ENCODE results near the gene SIGLEC8. TPM values are rescaled to one million over a fixed set of nuclear protein-coding genes. Genes with fewer than 3 reads are reported as not detected.
A peak's percentile ranks its signal among the peaks of the same experiment; 100 is the strongest.

The SIGLEC8 gene
- total and polyA plus RNA-seq, 3 experiments from 2014 or later, result not detected

- Histone ChIP-seq H3K9me3 (ENCODE audit: low read length) (no peaks in the 10 kb centered on the region), H3K4me1 (ENCODE audit: insufficient read depth, low read length) (no peaks in the 10 kb centered on the region), H3K36me3 (ENCODE audit: insufficient read depth, low read length) (no peaks in the 10 kb centered on the region), H3K4me3 (ENCODE audit: low read length) (no peak overlapping the region), H3K27ac (ENCODE audit: low read depth, low read length) (no peak overlapping the region), H3K27me3 (ENCODE audit: insufficient read depth, low read length, poor library complexity, severe bottlenecking) (no peaks in the 10 kb centered on the region)
- POLR2A ChIA-PET, result no interaction called here
- no peaks in the 10 kb centered on the region for H3K9me3 Mint-ChIP-seq
- CTCF ChIA-PET, result interaction anchor here (1.0 to 1.2 kb wide), 2 partner anchors 9 to 10 kb away, joined by 3 to 4 read pairs; no protein-coding TSS in a partner anchor
- no peak for DNase-seq
- H3K27ac Mint-ChIP-seq, result no peak overlapping the region
- H3K4me3 Mint-ChIP-seq, result no peak overlapping the region
- H3K27me3 Mint-ChIP-seq, result peaks cover 33 to 60% of the 10 kb centered on the region in 2 donors
- peaks cover 0 to 11% (median 1%) of the 10 kb centered on the region in 3 donors for H3K4me1 Mint-ChIP-seq
- no peaks in the 10 kb centered on the region for H3K36me3 Mint-ChIP-seq
These were observed 4.0 kb upstream of the SIGLEC8 start for GRCh38 chr19:51462276-51462675.

DNA sequence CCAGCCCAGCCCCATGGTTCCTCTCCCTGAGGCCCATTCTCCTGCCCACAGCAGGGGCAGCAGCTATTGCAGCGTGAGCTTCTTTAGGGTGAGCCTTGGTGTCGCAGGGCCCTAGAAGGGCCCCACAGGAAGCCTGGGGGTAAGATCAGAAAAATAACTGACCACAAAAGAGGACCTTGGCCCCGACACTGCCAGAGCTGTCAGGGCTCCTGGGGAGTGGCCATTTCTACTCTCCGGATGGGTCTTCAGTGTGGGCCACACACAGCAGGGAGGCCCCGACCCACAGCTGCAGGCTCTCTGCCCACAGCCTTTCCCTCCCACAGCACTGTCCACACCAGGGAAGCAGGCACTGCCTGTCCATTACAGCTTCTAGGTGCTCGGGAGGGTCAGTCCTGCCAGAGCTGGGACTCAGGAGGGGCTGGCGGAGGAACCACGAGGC lies 3.5 kb upstream of the SIGLEC8 start:
- Mint-ChIP-seq H3K9me3 (no peaks in the 10 kb centered on the region), H3K4me3 (no peak overlapping the region), H3K27ac (no peak overlapping the region), H3K36me3 (peaks cover 0 to 1% (median 0%) of the 10 kb centered on the region in 3 donors), H3K4me1 (peaks cover 0 to 11% (median 1%) of the 10 kb centered on the region in 3 donors), H3K27me3 (peaks cover 33 to 59% of the 10 kb centered on the region in 2 donors)
- CTCF ChIA-PET, result no interaction called here
- POLR2A ChIA-PET, result interaction anchor here (0.6 kb wide), 1 partner anchor 348 kb away, joined by 3 read pairs; no protein-coding TSS in a partner anchor
- Histone ChIP-seq H3K27ac (ENCODE audit: low read depth, low read length) (no peak overlapping the region), H3K9me3 (ENCODE audit: low read length) (no peaks in the 10 kb centered on the region), H3K4me3 (ENCODE audit: low read length) (no peak overlapping the region), H3K36me3 (ENCODE audit: insufficient read depth, low read length) (no peaks in the 10 kb centered on the region), H3K4me1 (ENCODE audit: insufficient read depth, low read length) (no peaks in the 10 kb centered on the region), H3K27me3 (ENCODE audit: insufficient read depth, low read length, poor library complexity, severe bottlenecking) (no peaks in the 10 kb centered on the region)
- DNase-seq, result no peak

DNA sequence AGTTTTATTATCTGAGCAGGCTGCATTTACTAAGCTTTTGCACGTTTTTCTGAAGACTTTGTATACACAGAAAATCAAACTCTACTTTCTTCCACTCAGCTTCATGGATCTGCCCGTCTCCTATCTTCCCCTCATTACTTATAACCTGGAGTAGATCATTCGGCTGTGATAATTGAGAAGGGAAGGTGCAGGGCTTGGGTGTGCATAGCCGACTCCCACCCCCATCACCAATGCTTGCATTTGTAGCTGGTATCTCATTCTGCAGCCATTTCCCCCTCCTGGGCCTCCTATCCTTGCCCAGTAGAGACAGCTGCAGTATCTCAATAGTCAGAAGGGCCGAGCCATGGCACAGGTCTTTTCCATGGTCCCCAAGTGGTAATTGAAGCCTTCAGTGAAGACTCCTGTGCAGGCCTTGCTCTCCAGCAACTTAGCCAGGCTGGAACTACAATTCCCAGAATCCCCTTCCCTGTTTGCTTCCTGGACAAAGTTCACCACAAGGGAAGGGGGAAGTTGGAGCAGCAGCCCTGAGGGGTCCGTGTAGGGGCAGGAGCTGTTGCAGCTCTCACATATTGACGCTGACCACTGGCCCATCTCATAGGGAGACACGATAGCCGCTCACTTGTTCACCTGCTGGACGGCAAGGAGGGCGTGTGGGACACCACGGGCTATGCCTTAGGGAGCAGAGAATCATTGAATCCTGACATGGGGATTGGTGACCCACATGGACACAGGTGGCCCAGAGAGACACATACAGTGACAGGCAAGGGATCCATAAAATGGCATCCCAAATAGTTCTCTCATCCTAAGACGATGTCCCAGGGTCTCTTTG lies 2.1 kb upstream of the SIGLEC8 start:
- Mint-ChIP-seq H3K36me3 (peaks cover 0 to 5% (median 0%) of the 10 kb centered on the region in 3 donors), H3K9me3 (peaks cover 0 to 1% (median 0%) of the 10 kb centered on the region in 5 donors), H3K27me3 (peaks cover 32 to 63% of the 10 kb centered on the region in 2 donors), H3K4me3 (no peak overlapping the region), H3K4me1 (peaks cover 0 to 11% (median 1%) of the 10 kb centered on the region in 3 donors), H3K27ac (no peak overlapping the region)
- H3K9me3 ChIP-seq (ENCODE audit: low read length), result no peaks in the 10 kb centered on the region
- no peak overlapping the region for H3K27ac ChIP-seq (ENCODE audit: low read depth, low read length)
- DNase-seq, result no peak
- H3K4me1 ChIP-seq (ENCODE audit: insufficient read depth, low read length), result no peaks in the 10 kb centered on the region
- H3K4me3 ChIP-seq (ENCODE audit: low read length), result no peak overlapping the region
- H3K27me3 ChIP-seq (ENCODE audit: insufficient read depth, low read length, poor library complexity, severe bottlenecking), result no peaks in the 10 kb centered on the region
- POLR2A ChIA-PET, result no interaction called here
- CTCF ChIA-PET, result no interaction called here
- no peaks in the 10 kb centered on the region for H3K36me3 ChIP-seq (ENCODE audit: insufficient read depth, low read length)

DNA sequence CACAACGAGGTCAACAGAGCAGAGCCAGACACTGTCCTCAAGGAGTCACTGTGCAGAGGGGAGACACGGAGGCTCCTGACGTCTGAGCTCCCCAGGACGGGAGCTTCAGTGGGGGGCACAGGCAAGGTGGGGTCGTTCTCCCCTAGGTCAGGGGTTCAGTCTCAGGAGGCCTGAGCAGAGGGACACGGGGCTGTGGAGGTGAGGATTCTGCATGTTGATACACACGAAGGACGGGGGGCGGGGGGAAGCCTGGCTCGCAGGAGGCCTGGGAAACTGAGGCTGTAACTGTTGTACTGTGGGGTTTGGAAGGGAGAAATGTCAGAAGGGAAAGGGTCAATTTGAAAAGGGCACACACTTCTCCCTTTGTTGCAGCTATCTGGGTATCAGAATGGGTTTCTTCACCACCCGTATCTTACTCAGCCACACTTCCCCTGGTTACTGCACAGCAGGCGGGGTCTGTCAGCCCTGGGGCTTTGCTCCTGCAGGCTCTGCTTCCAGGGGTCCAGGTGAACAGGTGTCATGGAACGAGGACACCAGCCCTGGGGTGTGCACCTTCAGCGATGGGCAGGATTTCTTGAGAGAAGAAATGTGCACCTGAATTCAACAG lies 748 bp upstream of the SIGLEC8 start:
- Mint-ChIP-seq H3K36me3 (peaks cover 0 to 5% (median 0%) of the 10 kb centered on the region in 3 donors), H3K4me1 (peaks cover 0 to 7% (median 0%) of the 10 kb centered on the region in 3 donors), H3K27me3 (peaks cover 24 to 58% of the 10 kb centered on the region in 2 donors), H3K27ac (no peak overlapping the region), H3K9me3 (peaks cover 0 to 2% (median 0%) of the 10 kb centered on the region in 5 donors), H3K4me3 (no peak overlapping the region)
- POLR2A ChIA-PET, result no interaction called here
- DNase-seq, result no peak
- no peak overlapping the region for H3K4me3 ChIP-seq (ENCODE audit: low read length)
- CTCF ChIA-PET, result no interaction called here
- H3K27me3 ChIP-seq (ENCODE audit: insufficient read depth, low read length, poor library complexity, severe bottlenecking), result no peaks in the 10 kb centered on the region
- H3K9me3 ChIP-seq (ENCODE audit: low read length), result no peaks in the 10 kb centered on the region
- H3K4me1 ChIP-seq (ENCODE audit: insufficient read depth, low read length), result no peaks in the 10 kb centered on the region
- H3K27ac ChIP-seq (ENCODE audit: low read depth, low read length), result no peak overlapping the region
- no peaks in the 10 kb centered on the region for H3K36me3 ChIP-seq (ENCODE audit: insufficient read depth, low read length)

DNA sequence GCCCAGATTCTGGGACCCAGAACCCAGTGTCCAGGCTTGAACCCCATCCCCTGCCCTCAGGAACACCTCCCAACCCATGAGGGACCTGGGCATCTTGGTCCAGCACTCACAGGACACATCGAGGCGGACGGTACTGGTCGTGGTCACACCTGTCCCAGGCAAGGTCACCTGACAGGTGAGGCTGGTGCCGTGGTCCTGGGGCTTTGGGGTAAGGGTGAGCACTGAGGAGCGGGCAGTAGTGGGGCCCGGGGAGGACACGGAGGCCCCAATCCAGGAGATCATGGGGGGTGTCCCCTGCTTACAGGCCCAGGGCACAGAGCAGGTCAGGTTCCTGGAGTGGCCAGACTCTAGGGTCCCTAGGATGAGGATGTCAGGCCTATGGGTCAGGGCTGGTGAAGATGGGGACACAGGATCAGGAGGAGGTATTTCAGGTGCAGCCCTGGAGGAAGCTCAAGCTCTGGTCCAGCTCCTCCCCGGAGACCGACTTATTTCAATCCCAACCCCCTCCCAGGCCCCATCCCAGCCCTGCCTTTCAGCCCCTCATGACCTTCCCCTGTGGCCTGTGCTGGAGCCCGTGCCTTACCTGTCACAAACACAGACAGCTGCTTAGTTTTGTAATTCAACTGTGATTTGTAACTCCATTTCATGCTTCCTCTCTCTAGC lies 772 bp downstream of the SIGLEC8 start:
- DNase-seq, result no peak
- Mint-ChIP-seq H3K27ac (no peak overlapping the region), H3K4me3 (peak overlapping the region in 1 of 7 donors; percentile 66), H3K9me3 (peaks cover 0 to 2% (median 0%) of the 10 kb centered on the region in 5 donors), H3K4me1 (peaks cover 0 to 3% (median 2%) of the 10 kb centered on the region in 3 donors), H3K36me3 (peaks cover 0 to 5% (median 0%) of the 10 kb centered on the region in 3 donors), H3K27me3 (peaks cover 17 to 54% of the 10 kb centered on the region in 2 donors)
- Histone ChIP-seq H3K4me3 (ENCODE audit: low read length) (no peak overlapping the region), H3K36me3 (ENCODE audit: insufficient read depth, low read length) (no peaks in the 10 kb centered on the region), H3K27ac (ENCODE audit: low read depth, low read length) (no peak overlapping the region), H3K4me1 (ENCODE audit: insufficient read depth, low read length) (no peaks in the 10 kb centered on the region), H3K9me3 (ENCODE audit: low read length) (no peaks in the 10 kb centered on the region), H3K27me3 (ENCODE audit: insufficient read depth, low read length, poor library complexity, severe bottlenecking) (no peaks in the 10 kb centered on the region)
- ChIA-PET CTCF (interaction anchor here (0.9 kb wide), 1 partner anchor 15 kb away, joined by 4 read pairs; no protein-coding TSS in a partner anchor), POLR2A (no interaction called here)

DNA sequence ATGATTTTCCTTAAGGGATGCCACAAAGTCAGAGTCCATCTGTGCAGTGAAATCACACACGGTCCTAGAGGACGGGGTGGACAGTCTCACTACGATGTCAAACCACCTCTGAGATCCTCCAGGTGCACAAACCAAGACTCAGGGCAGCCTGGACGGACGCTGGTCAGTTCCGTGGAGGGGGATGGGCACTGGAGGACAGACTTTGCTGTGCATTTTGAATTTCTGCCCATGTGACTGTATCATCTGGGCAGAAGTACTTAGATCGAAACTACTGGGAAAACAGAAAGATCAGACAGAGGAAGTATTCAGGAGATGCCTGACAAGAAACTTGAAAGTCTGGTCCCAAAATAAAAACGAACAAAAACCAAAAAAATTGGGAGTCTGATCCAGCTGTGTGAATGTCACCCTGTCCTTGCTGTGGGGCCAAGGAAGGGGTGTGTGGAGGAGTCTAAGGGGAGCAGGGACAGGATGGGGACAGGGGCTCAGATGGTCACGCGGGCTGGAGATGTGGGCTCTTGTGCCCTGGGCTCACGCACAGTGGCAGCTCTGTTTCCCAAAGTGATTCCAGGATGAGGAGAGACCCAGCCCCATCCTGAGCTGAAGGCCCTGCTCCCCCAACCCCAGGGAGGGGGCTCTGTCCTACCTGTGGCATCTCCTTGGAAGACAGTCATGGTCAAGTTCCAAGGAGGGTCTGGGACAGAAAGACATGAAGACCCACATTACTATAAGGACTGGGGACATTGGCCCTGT lies 1.5 kb downstream of the SIGLEC8 start:
- no peaks in the 10 kb centered on the region for H3K27me3 ChIP-seq (ENCODE audit: insufficient read depth, low read length, poor library complexity, severe bottlenecking)
- no peak overlapping the region for H3K27ac ChIP-seq (ENCODE audit: low read depth, low read length)
- no peaks in the 10 kb centered on the region for H3K36me3 ChIP-seq (ENCODE audit: insufficient read depth, low read length)
- Mint-ChIP-seq H3K36me3 (peaks cover 0 to 5% (median 0%) of the 10 kb centered on the region in 3 donors), H3K9me3 (peaks cover 0 to 2% (median 0%) of the 10 kb centered on the region in 5 donors), H3K27me3 (peaks cover 13 to 57% of the 10 kb centered on the region in 2 donors), H3K4me1 (peaks cover 0 to 3% (median 2%) of the 10 kb centered on the region in 3 donors), H3K27ac (no peak overlapping the region), H3K4me3 (no peak overlapping the region)
- H3K4me3 ChIP-seq (ENCODE audit: low read length), result no peak overlapping the region
- CTCF ChIA-PET, result interaction anchor here (0.9 kb wide), 1 partner anchor 16 kb away, joined by 4 read pairs; no protein-coding TSS in a partner anchor
- no peaks in the 10 kb centered on the region for H3K4me1 ChIP-seq (ENCODE audit: insufficient read depth, low read length)
- no peak for DNase-seq
- H3K9me3 ChIP-seq (ENCODE audit: low read length), result no peaks in the 10 kb centered on the region
- POLR2A ChIA-PET, result no interaction called here

DNA sequence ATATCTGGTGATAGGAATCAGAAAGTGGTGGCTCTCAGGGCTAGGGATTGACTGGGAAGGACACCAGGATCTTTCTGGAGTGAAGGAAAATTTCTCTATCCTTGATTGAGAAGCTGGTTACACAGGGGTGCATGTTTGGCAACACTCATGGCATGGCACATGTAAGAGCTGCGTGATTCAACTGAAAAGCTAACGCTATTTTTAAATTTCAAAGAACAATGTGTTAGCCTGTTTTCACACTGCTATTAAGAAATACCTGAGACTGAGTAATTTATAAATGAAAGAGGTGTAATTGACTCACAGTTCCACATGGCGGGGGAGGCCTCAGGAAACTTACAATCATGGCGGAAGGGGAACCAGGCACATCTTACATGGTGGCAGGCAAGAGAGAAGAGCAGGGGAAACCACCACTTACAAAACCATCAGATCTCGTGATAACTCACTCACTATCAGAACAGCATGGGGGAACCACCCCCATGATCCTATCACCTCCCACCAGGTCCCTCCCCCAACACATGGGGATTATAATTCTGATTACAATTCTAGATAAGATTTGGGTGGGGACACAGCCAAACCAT lies 7.4 kb downstream of the SIGLEC8 start:
- Mint-ChIP-seq H3K27ac (no peak overlapping the region), H3K9me3 (peaks cover 0 to 16% (median 8%) of the 10 kb centered on the region in 5 donors), H3K27me3 (peaks cover 3 to 27% of the 10 kb centered on the region in 2 donors), H3K4me3 (no peak overlapping the region), H3K4me1 (peaks cover 13 to 17% (median 16%) of the 10 kb centered on the region in 3 donors), H3K36me3 (peaks cover 0 to 6% (median 0%) of the 10 kb centered on the region in 3 donors)
- no peak overlapping the region for H3K4me3 ChIP-seq (ENCODE audit: low read length)
- H3K36me3 ChIP-seq (ENCODE audit: insufficient read depth, low read length), result no peaks in the 10 kb centered on the region
- H3K27ac ChIP-seq (ENCODE audit: low read depth, low read length), result no peak overlapping the region
- ChIA-PET POLR2A (no interaction called here), CTCF (no interaction called here)
- H3K9me3 ChIP-seq (ENCODE audit: low read length), result no peaks in the 10 kb centered on the region
- no peaks in the 10 kb centered on the region for H3K27me3 ChIP-seq (ENCODE audit: insufficient read depth, low read length, poor library complexity, severe bottlenecking)
- peaks cover 15% of the 10 kb centered on the region for H3K4me1 ChIP-seq (ENCODE audit: insufficient read depth, low read length)
- DNase-seq, result no peak
